Kidney (tissue), 14 donors: Measurements from ENCODE around the gene LYRM2. TPM values are rescaled to one million over a fixed set of nuclear protein-coding genes. Genes with fewer than 3 reads are reported as not detected.
"Not testable (repeated sequence)": the region's sequence is repeated elsewhere in the genome, so short reads cannot be mapped to it uniquely, and the experiment has no call there.

Source experiments
- DNase-seq, 5 donors: peaks; one replicate each; pipeline ENCODE4 v3.0.0-alpha.2; 2013 to 2020
- FAIRE-seq: peaks from 2 replicates; lab custom pipeline; 2012; peaks lifted over from hg19 to GRCh38; lab: Jason Lieb, UNC
- H3K27ac ChIP-seq, 2 donors: one replicate each; pipeline ENCODE4 v1.7.0; 2013; ENCODE audit warnings: low read depth in 2 of 2, low read length in 2 of 2, inconsistent platforms in 1 of 2
- H3K27me3 ChIP-seq: one replicate; pipeline ENCODE4 v1.7.1; 2013; ENCODE audit warnings: low read length, inconsistent platforms; ENCODE audit not compliant: control insufficient read depth, insufficient read depth
- H3K36me3 ChIP-seq, 3 donors: one replicate each; pipeline versions ENCODE4 v1.7.0 to v1.7.1; 2013; ENCODE audit warnings: low read length in 3 of 3, control low read depth in 1 of 3, inconsistent platforms in 1 of 3; ENCODE audit not compliant: insufficient read depth in 3 of 3, control insufficient read depth in 2 of 3
- H3K4me1 ChIP-seq, 3 donors: one replicate each; pipeline versions ENCODE4 v1.7.0 to v1.7.1; 2013; ENCODE audit warnings: low read length in 3 of 3, inconsistent platforms in 1 of 3, low read depth in 1 of 3; ENCODE audit not compliant: control insufficient read depth in 2 of 3, insufficient read depth in 2 of 3
- H3K4me3 ChIP-seq, 3 donors: one replicate each; pipeline versions ENCODE4 v1.7.0 to v1.8.1; 2013; ENCODE audit warnings: low read length in 3 of 3, control low read depth in 1 of 3, inconsistent platforms in 1 of 3
- H3K9ac ChIP-seq, 3 donors: one replicate each; pipeline versions ENCODE4 v1.7.0 to v1.7.1; 2013; ENCODE audit warnings: low read length in 3 of 3, control low read depth in 1 of 3, inconsistent platforms in 1 of 3
- H3K9me3 ChIP-seq, 3 donors: one replicate each; pipeline versions ENCODE4 v1.7.0 to v1.7.1; 2013; ENCODE audit warnings: low read length in 3 of 3, control low read depth in 1 of 3, inconsistent platforms in 1 of 3; ENCODE audit not compliant: control insufficient read depth in 2 of 3, insufficient read depth in 1 of 3
- intact Hi-C: fragments of 100-400 bp; cut with DNase I; formaldehyde crosslinking; loops from one replicate; pipeline ENCODE4 v1.11.1; 2022
- polyA plus RNA-seq: library from polyadenylated mRNA; stranded (reverse); fragments of 350-450 nt; fragmentation: Illumina TruSeq; extraction: RNeasy Lipid Tissue Mini Kit (QIAGEN cat#74804); gene quantifications from one replicate; pipeline ENCODE4 v1.2.3, GENCODE V29; 2014; ENCODE audit warnings: low read depth, low replicate concordance; ENCODE audit not compliant: insufficient read depth
- total RNA-seq: library from RNA; stranded (reverse); fragmentation: NEBNext Ultra II Directional; extraction: Animal tissue kit (Norgen Biotek cat#: 25700); gene quantifications from one replicate; pipeline ENCODE4 v1.2.1, GENCODE V29; 2021
- TF ChIP-seq, protein P1 (sequence below): IDR thresholded peaks from 3 replicates; pipeline ENCODE4 v1.5.1; 2012; ENCODE audit warnings: mild to moderate bottlenecking, moderate library complexity, borderline replicate concordance; ENCODE audit not compliant: insufficient read depth; ENCODE audit errors: extremely low read depth
- donor health status: control.
- donor health status: control.
- donor health status: control.
- donor health status: control.
- donor health status: control.
- donor health status: DM: yes; HTN: yes; CAD: no.
- donor health status: Normal renal cell carcinoma (clear cell type).

Gene LYRM2
- total and polyA plus RNA-seq, 2 donors from 2014 or later = 22.6 to 42.8 TPM

DNA sequence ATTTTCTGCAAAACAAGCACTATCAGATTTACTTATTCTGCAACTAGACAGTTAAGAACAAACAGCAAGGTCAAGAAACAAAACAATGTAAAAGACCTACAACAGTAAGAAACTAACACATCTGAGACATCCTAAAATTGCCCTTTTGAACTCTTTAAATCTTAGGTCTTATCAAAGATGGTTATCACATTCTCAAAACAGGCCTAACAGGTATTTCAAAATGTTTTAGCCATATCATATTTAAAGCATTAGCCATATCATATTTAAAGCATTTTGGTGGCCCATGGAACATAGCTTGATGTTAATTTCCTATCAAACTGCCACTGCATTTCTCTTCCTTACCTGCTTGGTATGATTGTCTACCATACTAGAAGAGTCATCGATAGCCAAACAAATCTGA, 11.1 kb upstream of the LYRM2 start:
- H3K4me1 ChIP-seq = no peaks in the 10 kb centered on the region
- H3K9ac ChIP-seq = no peak overlapping the region
- no peak for DNase-seq
- peaks cover 4 to 23% (median 23%) of the 10 kb centered on the region in 3 donors for H3K36me3 ChIP-seq
- no peaks in the 10 kb centered on the region for H3K27me3 ChIP-seq
- intact Hi-C loops = no loop called here
- TF ChIP-seq, protein P1, sequence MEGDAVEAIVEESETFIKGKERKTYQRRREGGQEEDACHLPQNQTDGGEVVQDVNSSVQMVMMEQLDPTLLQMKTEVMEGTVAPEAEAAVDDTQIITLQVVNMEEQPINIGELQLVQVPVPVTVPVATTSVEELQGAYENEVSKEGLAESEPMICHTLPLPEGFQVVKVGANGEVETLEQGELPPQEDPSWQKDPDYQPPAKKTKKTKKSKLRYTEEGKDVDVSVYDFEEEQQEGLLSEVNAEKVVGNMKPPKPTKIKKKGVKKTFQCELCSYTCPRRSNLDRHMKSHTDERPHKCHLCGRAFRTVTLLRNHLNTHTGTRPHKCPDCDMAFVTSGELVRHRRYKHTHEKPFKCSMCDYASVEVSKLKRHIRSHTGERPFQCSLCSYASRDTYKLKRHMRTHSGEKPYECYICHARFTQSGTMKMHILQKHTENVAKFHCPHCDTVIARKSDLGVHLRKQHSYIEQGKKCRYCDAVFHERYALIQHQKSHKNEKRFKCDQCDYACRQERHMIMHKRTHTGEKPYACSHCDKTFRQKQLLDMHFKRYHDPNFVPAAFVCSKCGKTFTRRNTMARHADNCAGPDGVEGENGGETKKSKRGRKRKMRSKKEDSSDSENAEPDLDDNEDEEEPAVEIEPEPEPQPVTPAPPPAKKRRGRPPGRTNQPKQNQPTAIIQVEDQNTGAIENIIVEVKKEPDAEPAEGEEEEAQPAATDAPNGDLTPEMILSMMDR = no peak
- no peaks in the 10 kb centered on the region for H3K9me3 ChIP-seq
- no peak overlapping the region for H3K4me3 ChIP-seq
- no peak for FAIRE-seq
- no peak overlapping the region for H3K27ac ChIP-seq

DNA sequence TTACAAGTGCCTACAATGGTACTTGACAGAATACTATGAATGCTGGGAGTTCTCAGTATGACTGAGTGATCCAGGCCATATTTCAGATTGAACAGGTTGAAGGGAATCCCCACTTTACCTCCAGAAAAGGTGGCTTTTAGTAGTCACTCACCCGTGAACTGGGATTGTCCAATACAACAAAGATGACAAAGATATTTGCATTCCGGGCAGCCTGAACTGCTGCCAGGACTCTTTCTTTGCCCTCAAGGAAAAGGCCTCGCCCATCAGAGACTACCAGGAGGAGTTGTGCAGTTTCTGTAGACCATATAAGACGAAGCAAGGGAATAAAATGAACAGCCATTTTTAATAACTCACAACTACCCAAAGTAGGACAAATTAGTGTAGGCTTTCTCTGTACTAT, 6.3 kb upstream of the LYRM2 start:
- H3K27me3 ChIP-seq = no peaks in the 10 kb centered on the region
- no peak overlapping the region for H3K4me3 ChIP-seq
- no peak for FAIRE-seq
- H3K4me1 ChIP-seq = no peaks in the 10 kb centered on the region
- peaks cover 4 to 32% (median 24%) of the 10 kb centered on the region in 3 donors for H3K36me3 ChIP-seq
- no peak overlapping the region for H3K27ac ChIP-seq
- intact Hi-C loops = no loop called here
- H3K9ac ChIP-seq = no peak overlapping the region
- TF ChIP-seq, protein P1 = no peak
- H3K9me3 ChIP-seq = no peaks in the 10 kb centered on the region
- DNase-seq = no peak

GRCh38 chr6:89643406-89643805, 4.9 kb upstream of the LYRM2 start:
- Histone ChIP-seq H3K27ac (no peak overlapping the region), H3K27me3 (no peaks in the 10 kb centered on the region), H3K36me3 (peaks cover 4 to 32% (median 24%) of the 10 kb centered on the region in 3 donors), H3K4me1 (peaks cover 0 to 9% (median 4%) of the 10 kb centered on the region in 3 donors), H3K9ac (no peak overlapping the region), H3K9me3 (no peaks in the 10 kb centered on the region), H3K4me3 (no peak overlapping the region)
- intact Hi-C loops = no loop called here
- no peak for DNase-seq
- no peak for FAIRE-seq
- TF ChIP-seq, protein P1 = no peak

GRCh38 chr6:89642956-89643355, 4.4 kb upstream of the LYRM2 start:
- Histone ChIP-seq H3K27ac (no peak overlapping the region), H3K36me3 (peaks cover 4 to 30% (median 24%) of the 10 kb centered on the region in 3 donors), H3K4me3 (no peak overlapping the region), H3K9ac (no peak overlapping the region), H3K4me1 (peaks cover 0 to 10% (median 4%) of the 10 kb centered on the region in 3 donors), H3K27me3 (no peaks in the 10 kb centered on the region), H3K9me3 (no peaks in the 10 kb centered on the region)
- intact Hi-C loops = no loop called here
- TF ChIP-seq, protein P1 = no peak
- FAIRE-seq (no peak), DNase-seq (no peak)

DNA sequence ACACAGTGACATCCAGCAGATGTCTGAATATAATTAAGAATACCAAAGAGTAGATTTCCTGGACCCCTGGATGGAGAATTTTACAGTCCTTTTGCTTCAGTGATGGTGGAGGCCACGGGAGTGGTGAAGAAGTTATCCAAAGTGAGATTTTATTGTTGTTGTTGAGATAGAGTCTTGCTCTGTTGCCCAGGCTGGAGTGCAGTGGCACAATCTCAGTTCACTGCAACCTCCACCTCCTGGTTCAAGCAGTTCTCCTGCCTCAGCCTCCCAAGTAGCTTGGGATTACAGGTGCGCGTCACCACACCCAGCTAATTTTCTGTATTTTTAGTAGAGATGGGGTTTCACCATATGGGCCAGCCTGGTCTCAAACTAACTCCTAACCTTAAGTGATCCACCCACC, 3.0 kb upstream of the LYRM2 start:
- intact Hi-C loops = not testable (repeated sequence)
- peaks cover 2 to 19% (median 18%) of the 10 kb centered on the region in 3 donors for H3K36me3 ChIP-seq

More for the DNA sequence above, 3.0 kb upstream of the LYRM2 start:
- DNase-seq, H3K27me3 ChIP-seq, H3K27ac ChIP-seq, H3K9ac ChIP-seq, FAIRE-seq, H3K9me3 ChIP-seq, H3K4me3 ChIP-seq: not testable (repeated sequence)
- peaks cover 0 to 15% (median 7%) of the 10 kb centered on the region in 3 donors for H3K4me1 ChIP-seq
